M059J (cell line): ENCODE measurements around the gene SHISA8. TPM values are rescaled to one million over a fixed set of nuclear protein-coding genes. Genes with fewer than 3 reads are reported as not detected.
A peak's percentile ranks its signal among the peaks of the same experiment; 100 is the strongest.
"Not testable (repeated sequence)": the region's sequence is repeated elsewhere in the genome, so short reads cannot be mapped to it uniquely, and the experiment has no call there.

Source experiments
- DNase-seq: peaks from one replicate; pipeline ENCODE4 v3.0.0-alpha.2; 2012; ENCODE audit warnings: low read depth
- total RNA-seq: library from RNA; depleted of rRNA; stranded (reverse); fragments of >200 nt; shearing (Covaris generic); gene quantifications from 2 replicates; pipeline ENCODE4 v1.2.3, GENCODE V29; 2014; rRNA removed

SHISA8 gene
- total RNA-seq = not detected in 2 replicates

DNA sequence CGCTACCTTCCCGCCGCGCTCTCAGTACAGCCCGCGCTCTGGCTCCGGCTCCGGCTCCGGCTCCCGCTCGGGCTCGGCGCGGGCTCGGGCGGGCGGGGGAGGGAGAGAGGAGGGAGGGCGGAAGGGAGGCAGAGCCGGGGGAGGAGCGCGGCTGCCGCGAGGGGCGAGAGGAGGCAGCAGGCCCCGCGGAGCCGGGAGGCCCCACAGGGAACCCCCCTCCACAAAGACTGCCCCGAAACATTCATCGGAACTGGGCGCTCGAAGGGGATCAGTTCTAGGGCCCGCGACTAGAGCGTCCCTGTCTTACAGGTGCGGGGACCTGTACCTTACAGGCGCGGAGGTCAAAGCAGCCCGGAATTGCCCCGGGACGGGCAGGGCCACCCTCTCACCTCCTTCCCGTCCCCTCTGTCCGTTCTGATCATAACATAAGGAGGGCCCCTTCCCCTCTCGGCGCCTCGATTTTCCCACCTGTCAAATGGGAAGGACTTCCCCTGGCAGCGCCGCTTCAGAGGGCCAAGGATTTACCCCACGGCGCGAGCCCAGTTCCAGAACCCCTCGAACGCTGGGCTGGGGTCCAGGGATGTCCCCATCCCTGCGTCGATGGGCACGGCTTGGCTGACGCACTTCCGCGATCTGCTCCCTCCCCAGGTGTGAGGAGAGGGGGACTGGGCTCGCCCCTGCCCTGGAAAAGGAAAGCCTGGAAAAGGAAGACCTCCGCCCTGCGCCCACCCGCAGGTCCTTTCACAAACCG lies at the start of gene SHISA8:
SHISA8 (minus strand) TSS at position 40 of the 751 bp plus-strand sequence. CDS start 407 bp downstream, outside the sequence.
- DNase-seq = no peak

- no peak for DNase-seq
These were observed 49.2 kb upstream of the SHISA8 start for GRCh38 chr22:41964112-41964491.

GRCh38 chr22:41963453-41964111 lies 48.7 kb upstream of the SHISA8 start:
- no peak for DNase-seq

DNA sequence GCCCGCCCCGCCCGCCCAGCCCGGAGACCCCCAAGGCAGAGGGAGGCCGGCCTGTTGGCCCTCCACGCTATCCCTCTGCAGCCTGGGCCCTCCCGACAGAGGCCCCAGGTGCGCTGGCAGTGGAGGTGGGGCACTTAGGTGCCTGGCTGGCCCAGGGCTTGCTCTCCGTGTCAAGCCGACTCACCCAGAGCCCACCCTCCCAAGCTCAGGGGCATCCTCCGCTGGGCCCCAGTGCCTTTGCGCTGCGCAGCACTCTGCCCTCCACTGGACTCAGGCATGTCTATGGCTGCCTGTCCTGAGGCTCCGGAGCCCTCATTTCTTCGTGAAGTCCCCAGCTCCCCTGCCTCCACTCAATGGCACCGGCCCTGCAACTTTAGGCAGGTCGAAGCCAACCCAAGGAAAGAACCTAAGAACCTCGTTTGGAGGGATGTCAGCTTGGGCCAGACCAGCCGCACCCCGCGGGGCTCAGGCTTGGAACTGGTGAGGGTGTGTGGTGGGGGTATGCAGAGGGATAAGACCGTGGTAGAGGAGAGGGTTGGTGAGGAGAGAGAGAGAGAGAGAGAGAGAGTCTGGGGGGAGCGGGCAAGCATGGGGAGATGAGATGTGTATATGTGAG lies 43.2 kb upstream of the SHISA8 start:
- DNase-seq = no peak

DNA sequence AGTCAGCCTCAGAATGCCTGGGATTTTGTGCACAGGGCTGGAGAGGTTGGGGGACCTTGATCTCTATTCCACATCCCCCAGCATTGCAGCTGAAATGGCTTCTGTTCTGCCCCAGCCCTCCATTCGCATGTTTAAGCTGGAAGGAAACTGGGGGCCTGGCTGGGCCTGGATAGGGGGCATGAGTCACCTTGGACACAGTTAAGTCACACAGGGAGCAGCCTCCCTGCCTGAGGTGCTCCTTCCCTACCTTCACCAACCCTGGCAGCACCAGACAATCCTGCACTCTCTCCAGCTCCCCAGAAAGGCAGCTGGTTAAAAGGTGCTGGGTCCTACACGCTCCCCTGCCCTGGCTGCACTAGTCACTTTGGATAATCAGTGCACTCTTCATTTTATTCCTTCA lies 37.8 kb upstream of the SHISA8 start:
- DNase-seq = no peak

- no peak for DNase-seq
These were observed 37.1 kb upstream of the SHISA8 start, which contains the start of gene SMIM45 for GRCh38 chr22:41951898-41952474. Gene SMIM45, plus strand, starts transcription at chr22:41952150.

- no peak for DNase-seq
These were observed 34.6 kb upstream of the SHISA8 start for GRCh38 chr22:41949297-41949965.

DNA sequence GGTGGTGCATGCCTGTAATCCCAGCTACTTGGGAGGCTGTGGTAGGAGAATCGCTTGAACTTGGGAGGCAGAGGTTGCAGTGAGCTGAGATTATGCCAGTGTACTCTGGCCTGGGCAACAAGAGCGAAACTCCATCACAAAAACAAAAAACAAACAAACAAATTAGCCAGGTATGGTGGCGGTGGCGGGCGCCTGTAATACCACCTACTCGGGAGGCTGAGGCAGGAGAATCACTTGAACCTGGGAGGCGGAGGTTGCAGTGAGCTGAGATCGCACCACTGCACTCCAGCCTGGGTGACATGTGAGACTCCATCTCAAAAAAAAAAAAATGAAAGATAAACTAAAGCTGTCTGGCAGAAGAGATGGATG lies 34.0 kb upstream of the SHISA8 start:
- not testable (repeated sequence) for DNase-seq

GRCh38 chr22:41948142-41948541 lies 33.3 kb upstream of the SHISA8 start:
- no peak for DNase-seq

DNA sequence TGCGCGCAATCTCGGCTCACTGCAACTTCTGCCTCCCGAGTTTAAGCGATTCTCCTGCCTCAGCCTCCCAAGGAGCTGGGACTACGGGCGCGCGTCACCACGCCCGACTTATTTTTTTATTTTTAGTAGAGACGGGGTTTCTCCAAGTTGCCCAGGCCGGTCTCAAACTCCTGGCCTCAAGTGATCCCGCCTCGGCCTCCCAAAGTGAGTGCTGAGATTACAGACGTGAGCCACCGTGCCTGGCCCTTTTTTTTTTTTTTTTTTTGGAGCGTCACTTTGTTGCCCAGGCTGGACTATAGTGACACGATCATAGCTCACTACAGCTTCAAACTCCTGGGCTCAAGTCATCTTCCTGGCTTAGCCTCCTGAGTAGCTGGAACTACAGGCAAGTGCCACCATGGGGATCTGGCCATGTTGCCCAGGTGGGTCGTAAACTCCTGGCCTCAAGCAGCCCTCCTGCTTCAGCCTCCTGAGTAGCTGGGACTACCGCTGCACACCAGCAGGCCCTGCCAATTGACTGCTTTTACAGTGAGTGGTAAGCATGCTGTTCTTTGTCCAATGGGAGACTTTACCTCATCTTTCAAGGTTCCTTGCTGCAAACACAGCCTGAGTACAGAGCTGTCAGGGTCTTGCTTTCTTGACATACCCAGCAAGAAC lies 32.7 kb upstream of the SHISA8 start:
- no peak for DNase-seq

GRCh38 chr22:41946629-41947423 lies 32.0 kb upstream of the SHISA8 start, which contains the start of gene CENPM:
Gene CENPM, minus strand, starts transcription at chr22:41947152. Its CDS starts 76 bp downstream, at chr22:41947076.
- peak; percentile 90 for DNase-seq

DNA sequence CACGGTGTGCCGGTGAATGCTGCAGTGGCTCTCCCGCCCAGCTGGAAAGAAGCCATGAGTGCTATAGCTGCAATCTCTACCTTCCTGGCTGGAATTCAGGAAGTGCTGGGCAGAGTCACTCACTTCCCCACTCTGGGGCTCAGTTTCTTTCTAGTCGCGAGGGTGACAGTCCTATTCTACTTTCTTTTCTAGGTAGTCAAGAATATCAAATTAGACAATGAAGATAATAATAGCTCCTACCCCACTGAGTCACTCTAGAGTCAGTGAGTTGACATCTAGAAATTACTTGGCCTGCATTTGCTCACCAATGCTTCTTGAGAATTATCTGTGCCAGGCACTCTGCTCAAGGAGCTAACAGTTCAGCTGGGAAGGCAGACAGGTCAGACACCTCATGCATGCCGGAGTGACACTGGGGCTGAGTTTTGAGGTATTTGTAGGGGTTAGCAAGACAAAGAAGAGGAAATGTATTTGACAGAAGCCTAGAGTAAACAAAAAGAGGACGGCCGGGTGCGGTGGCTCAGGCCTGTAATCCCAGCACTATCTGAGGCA lies 28.9 kb upstream of the SHISA8 start:
- DNase-seq = no peak

DNA sequence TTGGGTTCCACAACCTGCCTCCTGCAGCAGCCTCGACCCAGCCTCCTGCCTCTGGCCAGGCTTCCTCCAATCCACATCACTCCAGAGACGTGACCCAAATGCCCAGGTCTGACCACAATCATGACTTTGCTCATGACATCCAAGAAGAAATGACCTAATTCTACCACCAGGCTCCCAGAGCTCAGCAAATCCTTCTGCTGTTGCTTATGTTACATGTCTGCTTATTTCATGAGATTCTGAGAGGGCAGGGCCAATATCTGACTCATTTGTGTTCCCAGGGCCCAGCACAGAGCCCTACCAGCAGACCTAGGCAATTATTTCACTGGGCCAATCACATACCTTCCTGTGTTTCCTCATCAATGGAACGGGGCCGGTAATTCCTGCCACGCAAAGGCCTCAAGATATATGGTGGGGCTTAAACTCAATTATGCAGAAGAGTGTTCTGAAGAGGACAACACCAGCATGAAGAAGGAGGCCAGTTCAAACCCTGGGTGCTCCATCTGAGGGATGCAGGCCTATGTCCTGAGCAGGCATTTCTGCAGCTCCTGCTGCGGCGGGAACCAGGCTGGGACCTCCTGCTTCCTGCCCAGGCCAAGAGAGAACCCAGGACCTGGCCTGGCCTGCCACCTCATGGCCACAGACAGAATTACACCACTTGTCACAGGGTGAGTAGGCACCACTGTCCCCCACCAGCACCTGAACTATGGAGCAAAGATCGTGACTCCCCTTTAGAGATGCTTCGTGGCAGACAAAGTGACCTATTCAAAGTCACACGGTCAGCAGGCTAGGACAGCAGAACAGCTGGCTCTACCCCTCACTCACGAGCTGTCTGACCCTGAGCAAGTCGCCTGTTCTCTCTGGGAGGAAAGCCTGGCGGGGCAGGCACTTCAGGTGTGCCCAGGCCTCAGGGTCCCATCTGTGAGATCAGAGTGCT lies 26.2 kb upstream of the SHISA8 start:
- DNase-seq = peak; percentile 86

GRCh38 chr22:41939981-41940831 lies 25.3 kb upstream of the SHISA8 start:
- DNase-seq = no peak

- no peak for DNase-seq
These were observed 22.0 kb upstream of the SHISA8 start for GRCh38 chr22:41936894-41937169.

GRCh38 chr22:41935509-41935908 lies 20.6 kb upstream of the SHISA8 start:
- DNase-seq = no peak

DNA sequence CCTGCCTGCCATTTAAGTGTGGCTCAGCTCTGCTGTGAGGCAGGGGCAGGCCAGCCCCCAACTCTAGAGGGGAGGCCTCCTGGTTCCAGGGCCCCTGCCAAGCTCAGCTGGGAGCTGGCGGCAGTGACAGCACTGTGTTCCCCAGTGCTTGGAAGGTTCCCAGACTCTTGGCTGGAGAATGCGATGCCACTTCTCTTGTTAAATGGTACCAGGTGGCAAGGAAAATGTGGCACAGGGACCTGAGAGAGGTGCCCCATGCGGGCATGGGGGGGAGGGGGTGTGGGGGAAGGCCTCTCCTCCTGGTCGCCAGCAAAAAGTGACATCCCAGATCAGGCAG lies 20.1 kb upstream of the SHISA8 start:
- no peak for DNase-seq

DNA sequence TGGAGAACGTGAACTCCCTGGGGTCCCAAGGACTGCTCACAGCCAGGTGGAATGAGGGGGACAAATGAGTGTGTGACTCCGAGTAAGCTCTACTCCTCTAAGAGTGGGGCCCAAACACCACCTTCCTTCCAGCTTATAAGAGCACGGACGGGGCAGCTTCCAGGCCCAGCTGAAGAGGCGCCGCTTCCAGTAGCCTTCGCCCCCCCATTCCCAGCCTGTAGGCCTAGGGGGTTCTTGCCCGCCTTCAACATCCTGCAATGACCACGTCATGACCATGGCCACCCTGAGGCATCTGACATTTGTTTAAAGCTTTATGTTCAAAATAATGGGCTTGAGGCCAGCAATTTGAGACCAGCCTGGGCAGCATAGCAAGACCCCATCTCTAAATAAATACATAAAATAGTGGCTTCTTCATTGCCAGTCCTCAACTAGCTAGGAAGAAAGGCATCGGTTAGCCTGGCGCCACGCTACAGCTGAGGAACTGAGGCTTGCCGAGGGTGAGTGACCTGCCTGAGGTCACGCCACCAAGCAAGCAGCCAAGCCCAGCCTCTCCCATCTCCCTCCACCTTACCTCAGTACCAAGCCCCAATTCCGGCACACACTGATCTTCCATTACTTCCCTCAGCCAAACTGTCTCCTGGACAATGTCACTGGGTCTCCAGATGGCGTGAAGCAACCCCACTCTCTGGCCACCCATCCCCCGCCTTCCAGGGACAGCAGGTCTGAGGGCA lies 19.6 kb upstream of the SHISA8 start:
- DNase-seq = no peak
